ENCODE data around the gene RGS6.
"Not testable (repeated sequence)": the region's sequence is repeated elsewhere in the genome, so short reads cannot be mapped to it uniquely, and the experiment has no call there.

Gene RGS6

DNA sequence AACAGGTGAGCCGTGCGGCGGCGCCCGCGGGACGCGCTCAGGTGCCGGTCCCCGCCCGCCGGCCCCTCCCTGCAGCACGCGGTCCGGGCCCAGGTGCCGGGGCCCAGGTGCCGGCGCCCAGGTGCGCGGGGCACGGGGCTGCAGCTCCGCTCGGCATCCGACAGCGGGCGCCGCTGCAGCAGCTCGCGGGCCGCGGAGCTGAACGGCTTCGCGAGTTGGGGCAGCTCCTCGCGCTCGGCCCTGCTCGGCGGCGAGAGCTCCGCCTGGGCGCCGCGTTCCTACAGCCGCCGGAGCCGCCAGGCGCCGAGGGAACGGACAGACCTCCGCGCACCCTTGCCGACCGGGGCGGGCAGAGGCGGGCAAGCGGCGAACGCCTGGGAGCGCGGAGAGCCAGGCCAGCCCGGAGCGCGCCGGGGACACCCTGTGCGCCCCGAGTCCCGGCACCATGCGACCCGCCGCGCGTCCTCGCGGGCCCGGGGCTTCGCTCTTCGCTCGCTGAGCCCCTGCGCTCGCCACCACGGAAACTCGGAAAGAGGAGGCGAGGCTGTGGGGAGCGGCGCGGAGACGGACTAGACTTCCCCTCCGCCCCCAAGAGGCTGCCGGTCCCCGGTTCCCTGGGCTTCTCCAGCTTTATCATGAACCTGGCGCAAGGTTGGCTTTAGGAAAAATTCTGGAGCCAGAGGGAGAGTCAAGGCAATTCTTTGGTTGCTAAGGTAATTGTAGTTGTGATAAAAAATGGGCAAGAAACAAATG is at the start of gene RGS6:
RGS6 (plus strand) TSS at position 201 of the 753 bp plus-strand sequence.
- no peak for DNase-seq

DNA sequence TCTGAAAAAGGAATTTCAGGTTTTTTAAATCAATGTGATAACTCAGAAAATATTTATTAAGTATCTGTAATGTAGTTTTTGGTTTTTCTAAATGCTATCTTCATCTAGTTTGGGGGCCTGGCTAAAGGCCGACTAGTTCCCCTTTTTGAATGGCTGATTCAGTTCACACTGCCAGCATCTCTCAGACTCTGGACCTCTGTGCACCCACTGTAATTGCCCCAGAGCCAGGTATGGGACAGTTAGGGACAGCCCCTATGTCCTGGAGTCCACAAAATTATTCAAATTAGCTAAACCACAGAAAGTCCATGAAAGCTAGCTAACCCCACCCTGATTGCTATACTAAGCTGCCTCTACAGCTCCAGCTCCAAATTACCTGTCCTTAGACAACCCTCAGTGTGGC is 49.1 kb upstream of the RGS6 start:
- no peak for DNase-seq

- no peak for DNase-seq
These were observed 46.9 kb upstream of the RGS6 start for GRCh38 chr14:71885301-71885700.

DNA sequence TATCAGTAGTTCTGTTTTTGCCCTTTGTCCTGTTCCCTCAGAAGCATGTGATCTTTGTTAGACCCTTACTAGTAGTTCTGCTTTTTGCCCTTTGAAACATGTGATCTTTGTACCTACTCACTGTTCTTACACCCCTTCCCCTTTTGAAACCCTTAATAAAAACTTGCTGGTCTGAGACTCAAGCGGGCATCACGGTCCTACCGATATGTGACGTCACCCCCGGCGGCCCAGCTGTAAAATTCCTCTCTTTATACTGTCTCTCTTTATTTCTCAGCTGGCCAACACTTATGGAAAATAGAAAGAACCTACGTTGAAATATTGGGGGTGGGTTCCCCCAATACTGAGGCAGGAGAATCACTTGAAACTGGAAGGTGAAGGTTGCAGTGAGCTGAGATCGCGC is 44.4 kb upstream of the RGS6 start:
- DNase-seq, result not testable (repeated sequence)

DNA sequence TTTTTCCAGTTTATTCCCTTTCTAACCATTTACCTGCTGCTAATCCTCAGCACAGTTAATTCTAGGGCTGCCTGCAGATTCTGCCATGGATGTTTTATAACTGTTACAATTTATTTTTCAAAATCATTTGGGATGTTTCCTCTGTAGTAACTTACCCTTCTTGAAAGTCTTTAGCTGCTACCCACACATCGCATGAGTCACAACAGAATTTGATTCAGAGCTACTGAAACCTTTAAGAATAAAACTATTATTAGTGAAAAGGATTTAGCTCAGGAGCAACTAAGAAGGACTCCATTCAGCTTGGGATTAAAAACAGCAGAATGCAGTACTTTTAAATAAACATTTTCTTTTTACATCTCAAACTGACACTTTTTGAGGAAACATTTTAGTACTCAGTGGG is 41.7 kb upstream of the RGS6 start:
- DNase-seq, result no peak

DNA sequence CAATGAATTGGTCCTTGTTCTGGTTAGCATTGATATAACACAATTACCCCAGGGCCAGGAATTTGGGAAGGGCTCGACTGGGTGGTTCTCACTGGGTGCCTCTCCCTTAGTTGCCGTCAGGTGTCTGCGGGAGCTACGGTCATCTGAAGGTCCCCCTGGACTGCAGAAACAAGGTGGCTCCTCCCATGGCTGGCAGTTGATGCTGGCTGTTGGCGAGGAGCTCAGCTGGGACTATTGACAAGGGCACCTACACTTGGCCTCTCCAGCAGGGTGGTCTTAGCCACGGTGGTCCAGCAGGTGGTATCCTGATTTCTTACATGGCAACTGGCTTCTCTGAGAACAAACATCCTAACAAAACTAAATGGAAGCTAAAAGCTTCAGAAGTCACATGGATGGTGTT is 41.0 kb upstream of the RGS6 start:
- DNase-seq, result no peak

- no peak for DNase-seq
These were observed 40.3 kb upstream of the RGS6 start for GRCh38 chr14:71891970-71892369.

DNA sequence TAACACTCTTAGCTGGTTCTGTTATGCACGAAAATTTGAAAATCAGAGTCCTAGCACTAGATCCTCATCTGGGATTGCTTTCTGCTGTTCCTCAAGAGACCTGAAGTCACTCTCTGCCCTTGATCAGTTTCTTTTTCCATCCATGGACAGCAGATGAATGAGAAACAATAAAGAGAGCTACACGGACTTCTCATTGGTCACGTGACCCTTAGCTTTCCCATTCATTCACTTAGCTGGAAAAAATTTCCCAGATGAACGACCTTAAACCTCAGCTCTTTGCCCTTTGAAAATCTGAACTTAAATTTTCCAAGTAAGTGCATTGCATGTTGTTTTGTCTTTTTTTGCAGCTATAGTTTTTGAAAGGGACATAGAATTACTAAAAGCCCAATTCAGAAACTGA is 27.2 kb upstream of the RGS6 start:
- no peak for DNase-seq

GRCh38 chr14:71905860-71906259 is 26.4 kb upstream of the RGS6 start:
- DNase-seq, result no peak

GRCh38 chr14:71907793-71908515 is 24.3 kb upstream of the RGS6 start:
- DNase-seq, result no peak

- no peak for DNase-seq
These were observed 20.6 kb upstream of the RGS6 start for GRCh38 chr14:71911669-71912068.

GRCh38 chr14:71913342-71913741 is 18.9 kb upstream of the RGS6 start:
- DNase-seq, result no peak

- no peak for DNase-seq
These were observed 13.3 kb upstream of the RGS6 start for GRCh38 chr14:71918955-71919354.

DNA sequence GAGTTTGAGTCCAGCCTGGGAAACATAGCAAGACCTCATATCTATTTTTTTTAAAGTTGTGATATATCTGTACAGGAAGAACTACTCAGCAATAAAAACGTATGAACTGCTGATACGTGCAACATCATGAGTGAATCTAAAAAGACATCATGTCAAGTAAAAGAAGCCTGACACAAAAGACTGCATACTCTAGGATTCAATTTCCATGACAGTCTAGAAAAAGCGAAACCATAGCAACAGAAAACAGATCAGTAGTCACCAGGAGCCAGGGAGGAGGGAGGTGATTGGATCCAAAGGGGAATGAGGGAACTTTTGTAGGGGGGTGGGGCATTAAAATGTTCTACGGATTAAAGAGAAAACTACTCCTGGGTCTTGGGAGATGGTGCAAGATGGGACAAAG is 8.7 kb upstream of the RGS6 start:
- DNase-seq, result no peak

GRCh38 chr14:71931492-71932228 is 569 bp upstream of the RGS6 start:
- DNase-seq, result no peak

GRCh38 chr14:71933001-71933587 is 865 bp downstream of the RGS6 start:
- no peak for DNase-seq

- not testable (repeated sequence) for DNase-seq
These were observed 6.0 kb downstream of the RGS6 start for GRCh38 chr14:71938273-71938672.

DNA sequence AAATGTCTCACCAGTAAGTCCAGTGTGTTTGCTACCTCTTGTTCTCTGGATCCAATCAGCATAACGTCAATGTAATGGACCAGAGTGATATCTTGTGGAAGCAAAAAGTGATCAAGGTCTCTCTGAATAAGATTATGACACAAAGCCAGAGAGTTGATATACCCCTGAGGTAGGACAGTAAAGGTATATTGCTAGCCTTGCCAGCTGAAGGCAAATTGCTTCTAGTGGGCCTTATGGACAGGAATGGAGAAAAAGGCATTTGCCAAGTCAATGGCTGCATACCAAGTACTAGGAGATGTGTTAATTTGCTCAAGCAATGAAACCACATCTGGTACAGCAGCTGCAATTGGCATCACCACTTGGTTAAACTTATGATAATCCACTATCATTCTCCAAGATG is 7.1 kb downstream of the RGS6 start:
- not testable (repeated sequence) for DNase-seq

- not testable (repeated sequence) for DNase-seq
These were observed 8.3 kb downstream of the RGS6 start for GRCh38 chr14:71940500-71940899.

DNA sequence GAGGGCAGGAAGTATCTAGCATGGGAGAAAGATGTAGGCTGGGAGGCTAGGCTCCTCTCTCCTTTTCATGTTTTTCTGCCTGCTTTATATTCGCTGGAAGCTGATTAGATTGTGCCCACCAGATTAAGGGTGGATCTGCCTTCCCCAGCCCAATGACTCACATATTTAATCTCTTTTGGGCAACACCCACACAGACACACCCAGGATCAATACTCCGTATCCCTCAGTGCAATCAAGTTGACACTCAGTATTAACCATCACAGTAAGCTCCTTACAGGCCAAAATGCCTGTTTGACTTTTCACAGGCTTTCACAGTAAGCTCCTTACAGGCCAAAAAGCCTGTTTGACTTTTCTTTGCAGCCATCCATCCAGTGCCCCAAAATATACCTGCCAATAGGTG is 9.4 kb downstream of the RGS6 start:
- DNase-seq, result not testable (repeated sequence)

DNA sequence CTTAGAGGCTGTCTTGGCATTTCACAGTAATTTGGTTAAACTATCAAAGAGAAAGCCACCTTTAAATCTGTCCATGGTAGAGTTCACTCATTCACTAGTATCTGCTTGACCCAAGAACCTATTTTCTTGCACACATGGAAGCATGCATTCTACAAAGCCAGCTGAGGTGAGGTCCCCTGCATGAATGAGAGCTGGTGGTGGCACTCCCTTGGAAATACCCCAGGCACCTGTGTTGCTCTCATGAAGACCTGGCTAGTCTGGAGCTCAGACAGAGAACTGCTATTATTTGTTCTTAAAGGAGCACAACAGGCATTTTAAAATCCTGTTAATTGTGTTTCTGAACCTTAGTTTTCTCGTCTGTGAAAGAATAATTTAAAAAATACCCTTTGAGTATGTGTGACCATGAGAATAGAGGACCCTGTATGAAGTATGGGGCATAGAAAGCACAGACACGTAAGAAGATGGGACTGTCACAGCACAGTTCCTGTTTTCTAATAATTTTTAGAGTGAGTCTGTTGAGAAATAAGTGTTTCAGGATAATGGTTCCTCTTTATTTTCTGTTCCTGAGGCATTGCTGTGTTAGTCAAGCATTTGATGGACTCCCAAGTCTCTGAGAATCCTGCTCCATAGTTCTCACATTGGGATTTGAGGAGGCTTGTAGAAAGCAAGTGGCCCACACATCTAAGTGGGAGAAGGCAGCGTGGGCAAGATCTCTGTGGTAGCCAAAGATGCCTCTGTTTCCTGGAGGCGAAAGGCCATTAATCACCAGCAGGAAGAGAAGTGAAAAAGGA is 10.9 kb downstream of the RGS6 start:
- no peak for DNase-seq

DNA sequence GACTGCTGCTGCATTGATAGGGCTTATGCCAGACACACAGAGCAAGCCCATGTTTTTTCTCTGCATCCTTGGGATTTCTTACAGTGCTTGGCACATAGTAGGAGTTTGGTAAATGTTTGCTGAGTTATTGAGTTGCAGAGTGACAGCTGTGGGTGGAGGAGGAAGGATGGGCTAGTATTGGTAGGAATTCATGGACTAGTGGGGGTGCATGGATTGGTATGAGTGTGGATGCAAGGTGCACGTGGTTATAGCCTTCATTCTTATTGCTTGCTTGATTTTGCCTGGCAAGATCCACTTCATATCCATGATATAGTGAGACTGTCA is 11.4 kb downstream of the RGS6 start:
- no peak for DNase-seq

All from cortex of kidney (tissue), 1 donor.